ENCODE data around the gene IL1R2. TPM values are rescaled to one million over a fixed set of nuclear protein-coding genes. Genes with fewer than 3 reads are reported as not detected.

The IL1R2 gene
- total and polyA plus RNA-seq, 2 of the 13 experiments (the other 11 are each of a cell fraction or from before 2014, with no cell fraction given): 3.6 to 7.3 TPM

DNA sequence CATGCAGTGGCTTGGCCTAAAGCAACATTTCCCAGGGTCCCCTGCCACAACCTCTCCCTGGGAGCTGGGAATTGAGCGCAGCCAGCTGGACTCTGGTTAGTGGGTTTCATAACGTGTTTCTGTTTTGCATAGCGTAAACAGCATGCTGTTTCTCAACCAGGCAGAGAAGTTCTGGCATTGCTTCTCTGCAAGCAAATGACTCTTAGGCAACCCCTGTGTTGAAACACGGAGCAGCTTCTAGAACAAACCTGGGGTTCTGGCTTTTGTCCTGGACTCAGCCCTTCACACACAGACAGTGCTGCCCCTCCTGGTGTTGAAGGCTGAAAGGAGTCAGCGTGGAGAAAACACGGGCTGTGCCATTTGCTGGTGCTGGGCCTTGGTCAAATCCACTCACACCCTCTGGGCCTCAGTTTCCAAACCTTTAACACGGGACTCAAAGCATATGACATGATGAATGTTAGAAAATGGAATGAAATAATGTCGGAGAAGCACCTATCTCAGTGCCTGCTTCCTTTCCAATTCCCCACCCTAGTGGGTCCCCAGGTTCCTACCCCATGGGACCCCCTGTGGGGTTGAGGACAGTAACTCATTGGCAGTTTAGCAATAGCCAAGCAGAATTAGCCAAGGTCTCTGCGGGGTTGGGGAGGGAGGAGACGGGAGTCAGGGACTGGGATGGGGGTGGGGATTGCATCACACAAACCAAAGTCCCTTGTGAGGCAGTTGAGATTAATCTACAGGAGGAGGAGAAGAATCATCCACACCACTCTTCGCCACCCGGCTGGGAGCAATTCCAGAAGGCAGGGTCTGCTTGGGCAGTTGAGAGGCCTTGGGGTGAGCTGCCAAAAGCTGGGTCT lies 30.2 kb upstream of the IL1R2 start (continued):
- TF ChIP-seq, protein P1, sequence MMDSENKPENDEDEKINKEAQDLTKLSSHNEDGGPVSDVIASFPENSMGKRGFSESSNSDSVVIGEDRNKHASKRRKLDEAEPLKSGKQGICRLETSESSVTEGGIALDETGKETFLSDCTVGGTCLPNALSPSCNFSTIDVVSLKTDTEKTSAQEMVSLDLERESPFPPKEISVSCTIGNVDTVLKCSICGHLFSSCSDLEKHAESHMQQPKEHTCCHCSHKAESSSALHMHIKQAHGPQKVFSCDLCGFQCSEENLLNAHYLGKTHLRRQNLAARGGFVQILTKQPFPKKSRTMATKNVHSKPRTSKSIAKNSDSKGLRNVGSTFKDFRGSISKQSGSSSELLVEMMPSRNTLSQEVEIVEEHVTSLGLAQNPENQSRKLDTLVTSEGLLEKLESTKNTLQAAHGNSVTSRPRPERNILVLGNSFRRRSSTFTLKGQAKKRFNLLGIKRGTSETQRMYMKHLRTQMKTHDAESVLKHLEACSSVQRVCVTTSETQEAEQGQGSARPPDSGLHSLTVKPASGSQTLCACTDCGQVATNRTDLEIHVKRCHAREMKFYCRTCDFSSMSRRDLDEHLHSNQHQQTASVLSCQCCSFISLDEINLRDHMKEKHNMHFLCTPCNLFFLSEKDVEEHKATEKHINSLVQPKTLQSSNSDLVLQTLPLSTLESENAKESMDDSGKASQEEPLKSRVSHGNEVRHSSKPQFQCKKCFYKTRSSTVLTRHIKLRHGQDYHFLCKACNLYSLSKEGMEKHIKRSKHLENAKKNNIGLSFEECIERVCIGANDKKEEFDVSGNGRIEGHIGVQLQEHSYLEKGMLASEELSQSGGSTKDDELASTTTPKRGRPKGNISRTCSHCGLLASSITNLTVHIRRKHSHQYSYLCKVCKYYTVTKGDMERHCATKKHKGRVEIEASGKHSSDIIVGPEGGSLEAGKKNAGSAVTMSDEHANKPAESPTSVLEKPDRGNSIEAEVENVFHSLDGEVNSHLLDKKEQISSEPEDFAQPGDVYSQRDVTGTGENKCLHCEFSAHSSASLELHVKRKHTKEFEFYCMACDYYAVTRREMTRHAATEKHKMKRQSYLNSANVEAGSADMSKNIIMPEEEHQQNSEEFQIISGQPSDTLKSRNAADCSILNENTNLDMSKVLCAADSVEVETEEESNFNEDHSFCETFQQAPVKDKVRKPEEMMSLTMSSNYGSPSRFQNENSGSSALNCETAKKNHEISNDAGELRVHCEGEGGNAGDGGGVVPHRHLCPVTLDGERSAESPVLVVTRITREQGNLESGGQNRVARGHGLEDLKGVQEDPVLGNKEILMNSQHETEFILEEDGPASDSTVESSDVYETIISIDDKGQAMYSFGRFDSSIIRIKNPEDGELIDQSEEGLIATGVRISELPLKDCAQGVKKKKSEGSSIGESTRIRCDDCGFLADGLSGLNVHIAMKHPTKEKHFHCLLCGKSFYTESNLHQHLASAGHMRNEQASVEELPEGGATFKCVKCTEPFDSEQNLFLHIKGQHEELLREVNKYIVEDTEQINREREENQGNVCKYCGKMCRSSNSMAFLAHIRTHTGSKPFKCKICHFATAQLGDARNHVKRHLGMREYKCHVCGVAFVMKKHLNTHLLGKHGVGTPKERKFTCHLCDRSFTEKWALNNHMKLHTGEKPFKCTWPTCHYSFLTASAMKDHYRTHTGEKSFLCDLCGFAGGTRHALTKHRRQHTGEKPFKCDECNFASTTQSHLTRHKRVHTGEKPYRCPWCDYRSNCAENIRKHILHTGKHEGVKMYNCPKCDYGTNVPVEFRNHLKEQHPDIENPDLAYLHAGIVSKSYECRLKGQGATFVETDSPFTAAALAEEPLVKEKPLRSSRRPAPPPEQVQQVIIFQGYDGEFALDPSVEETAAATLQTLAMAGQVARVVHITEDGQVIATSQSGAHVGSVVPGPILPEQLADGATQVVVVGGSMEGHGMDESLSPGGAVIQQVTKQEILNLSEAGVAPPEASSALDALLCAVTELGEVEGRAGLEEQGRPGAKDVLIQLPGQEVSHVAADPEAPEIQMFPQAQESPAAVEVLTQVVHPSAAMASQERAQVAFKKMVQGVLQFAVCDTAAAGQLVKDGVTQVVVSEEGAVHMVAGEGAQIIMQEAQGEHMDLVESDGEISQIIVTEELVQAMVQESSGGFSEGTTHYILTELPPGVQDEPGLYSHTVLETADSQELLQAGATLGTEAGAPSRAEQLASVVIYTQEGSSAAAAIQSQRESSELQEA (CRISPR knock-in tag; IDR thresholded peaks at IDR 0.05; ENCODE audit: not compliant biosample characterization): no peak
- TF ChIP-seq RBAK (CRISPR knock-in tag; IDR thresholded peaks at IDR 0.05): no peak
- TF ChIP-seq ZNF768 (CRISPR knock-in tag; IDR thresholded peaks at IDR 0.05): no peak
- TF ChIP-seq, protein P2, sequence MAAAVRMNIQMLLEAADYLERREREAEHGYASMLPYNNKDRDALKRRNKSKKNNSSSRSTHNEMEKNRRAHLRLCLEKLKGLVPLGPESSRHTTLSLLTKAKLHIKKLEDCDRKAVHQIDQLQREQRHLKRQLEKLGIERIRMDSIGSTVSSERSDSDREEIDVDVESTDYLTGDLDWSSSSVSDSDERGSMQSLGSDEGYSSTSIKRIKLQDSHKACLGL (CRISPR knock-in tag; IDR thresholded peaks at IDR 0.05): no peak
- TF ChIP-seq MAFK (conservative IDR thresholded peaks at IDR 0.05 in 1 of 2, IDR thresholded peaks at IDR 0.05 in 1 of 2; ENCODE audit: low read length in 2 of 2): no peak
- TF ChIP-seq RORA (CRISPR knock-in tag; IDR thresholded peaks at IDR 0.05): no peak
- no peak for TF ChIP-seq PLRG1 (conservative IDR thresholded peaks at IDR 0.05)
- TF ChIP-seq ZSCAN30 (CRISPR knock-in tag; IDR thresholded peaks at IDR 0.05): no peak
- TF ChIP-seq HCFC1 (IDR thresholded peaks at IDR 0.05; ENCODE audit: low read depth, low read length): no peak
- TF ChIP-seq, protein P3, sequence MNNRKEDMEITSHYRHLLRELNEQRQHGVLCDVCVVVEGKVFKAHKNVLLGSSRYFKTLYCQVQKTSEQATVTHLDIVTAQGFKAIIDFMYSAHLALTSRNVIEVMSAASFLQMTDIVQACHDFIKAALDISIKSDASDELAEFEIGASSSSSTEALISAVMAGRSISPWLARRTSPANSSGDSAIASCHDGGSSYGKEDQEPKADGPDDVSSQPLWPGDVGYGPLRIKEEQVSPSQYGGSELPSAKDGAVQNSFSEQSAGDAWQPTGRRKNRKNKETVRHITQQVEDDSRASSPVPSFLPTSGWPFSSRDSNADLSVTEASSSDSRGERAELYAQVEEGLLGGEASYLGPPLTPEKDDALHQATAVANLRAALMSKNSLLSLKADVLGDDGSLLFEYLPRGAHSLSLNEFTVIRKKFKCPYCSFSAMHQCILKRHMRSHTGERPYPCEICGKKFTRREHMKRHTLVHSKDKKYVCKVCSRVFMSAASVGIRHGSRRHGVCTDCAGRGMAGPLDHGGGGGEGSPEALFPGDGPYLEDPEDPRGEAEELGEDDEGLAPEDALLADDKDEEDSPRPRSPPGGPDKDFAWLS (CRISPR knock-in tag; IDR thresholded peaks at IDR 0.05; ENCODE audit: borderline replicate concordance): no peak
- peak; percentile 66; the same call in 1 of the 2 replicates for TF ChIP-seq ZNF614 (CRISPR knock-in tag; IDR thresholded peaks at IDR 0.05; ENCODE audit: borderline replicate concordance)
- no peak for TF ChIP-seq HOXD1 (CRISPR knock-in tag; IDR thresholded peaks at IDR 0.05)
- no peak for TF ChIP-seq ZSCAN29 (CRISPR knock-in tag; conservative IDR thresholded peaks at IDR 0.05)
- TF ChIP-seq JUN (CRISPR knock-in tag; IDR thresholded peaks at IDR 0.05): no peak
- TF ChIP-seq ZNF17 (CRISPR knock-in tag; IDR thresholded peaks at IDR 0.05): no peak
- TF ChIP-seq FOXK1 (CRISPR knock-in tag; IDR thresholded peaks at IDR 0.05; ENCODE audit: borderline replicate concordance, low read depth): peak; percentile 94; the same call in 1 of the 2 replicates
- TF ChIP-seq MYC (CRISPR knock-in tag; IDR thresholded peaks at IDR 0.05; ENCODE audit: borderline replicate concordance): 0 out of 2 replicates have a peak, but pooled peaks have one; percentile 23
